ENCODE measurements around the gene COL6A1. TPM values are rescaled to one million over a fixed set of nuclear protein-coding genes. Genes with fewer than 3 reads are reported as not detected.
A peak's percentile ranks its signal among the peaks of the same experiment; 100 is the strongest.

Gene COL6A1
- total RNA-seq, 1 donor from 2014 or later = 65.5 TPM

DNA sequence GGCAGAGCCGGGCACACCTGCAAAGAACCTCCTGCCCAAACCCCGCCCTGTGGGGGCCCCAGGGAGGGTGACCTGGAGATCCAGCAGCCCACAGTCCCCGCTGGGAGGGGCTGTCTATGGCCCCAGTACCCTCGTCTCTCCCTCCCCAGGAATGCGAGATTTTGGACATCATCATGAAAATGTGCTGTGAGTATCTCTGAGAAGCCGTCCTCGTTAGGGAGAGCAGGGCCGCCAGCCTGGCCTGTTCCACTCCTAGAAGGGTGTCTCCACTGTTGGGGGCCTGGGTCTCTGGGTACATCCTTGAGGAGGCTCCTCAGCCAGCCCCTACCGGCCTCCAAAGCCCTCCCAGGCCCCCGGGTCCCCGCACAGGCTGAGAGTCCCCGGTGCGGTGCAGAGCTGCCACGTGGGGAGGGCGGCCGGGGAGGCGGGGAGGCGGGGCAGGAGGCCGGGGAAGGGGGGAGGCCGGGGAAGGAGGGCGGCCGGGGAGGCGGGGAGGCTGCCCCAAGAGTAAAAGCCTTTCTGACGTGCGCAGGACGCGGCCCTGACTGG, 18.7 kb downstream of the COL6A1 start:
- Mint-ChIP-seq H3K4me3 (ENCODE audit: unreplicated experiment) (no peak overlapping the region), H3K4me1 (ENCODE audit: unreplicated experiment) (no peaks in the 10 kb centered on the region), H3K27ac (ENCODE audit: unreplicated experiment) (no peak overlapping the region), H3K36me3 (ENCODE audit: low read depth, unreplicated experiment) (peaks cover 5% of the 10 kb centered on the region), H3K9me3 (ENCODE audit: unreplicated experiment) (no peaks in the 10 kb centered on the region), H3K27me3 (ENCODE audit: unreplicated experiment) (peaks cover 1% of the 10 kb centered on the region)
- peak; percentile 2 for DNase-seq (ENCODE audit: low spot score)
- TF ChIP-seq CTCF (IDR thresholded peaks at IDR 0.05; ENCODE audit: unreplicated experiment) = no peak

DNA sequence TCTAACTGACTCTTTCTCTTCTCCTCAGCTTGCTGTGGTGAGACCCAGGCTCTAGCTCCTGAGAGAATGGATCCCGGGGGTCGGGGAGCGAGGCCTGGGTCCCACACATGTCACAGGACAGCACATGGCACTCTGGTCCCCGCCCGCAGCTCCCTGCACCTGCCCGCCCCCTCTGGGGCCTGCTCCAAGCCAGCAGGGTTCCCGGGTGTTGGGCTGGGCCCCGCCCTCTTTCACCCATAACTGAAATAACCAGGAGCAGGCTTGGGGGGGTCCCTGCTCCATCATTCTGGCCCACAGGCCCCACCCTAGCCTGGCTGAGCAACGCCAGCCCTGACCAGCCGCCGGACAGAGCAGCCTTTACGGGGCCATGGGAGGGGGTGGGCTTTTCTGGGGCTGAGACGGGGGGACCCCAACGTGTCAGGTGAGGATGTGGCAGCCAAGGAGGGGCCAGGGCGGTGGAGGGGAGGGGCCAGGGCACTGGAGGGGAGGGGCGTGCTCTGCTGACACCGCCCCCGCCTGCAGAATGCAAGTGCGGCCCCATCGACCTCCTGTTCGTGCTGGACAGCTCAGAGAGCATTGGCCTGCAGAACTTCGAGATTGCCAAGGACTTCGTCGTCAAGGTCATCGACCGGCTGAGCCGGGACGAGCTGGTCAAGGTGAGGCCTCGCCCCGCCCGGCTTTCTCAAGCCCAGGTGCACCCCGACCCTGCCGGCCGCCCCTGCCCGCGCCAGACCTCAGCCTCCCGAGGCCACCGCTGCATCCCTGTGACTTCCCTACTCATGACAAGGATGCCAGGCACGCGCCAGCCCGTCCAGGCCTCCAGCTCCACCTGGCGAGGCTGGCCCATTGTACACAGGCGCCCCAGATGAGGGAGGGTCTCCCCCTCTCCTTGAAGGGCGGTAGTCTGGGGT, 19.4 kb downstream of the COL6A1 start:
- Mint-ChIP-seq H3K4me1 (ENCODE audit: unreplicated experiment) (no peaks in the 10 kb centered on the region), H3K27ac (ENCODE audit: unreplicated experiment) (no peak overlapping the region), H3K9me3 (ENCODE audit: unreplicated experiment) (no peaks in the 10 kb centered on the region)

DNA sequence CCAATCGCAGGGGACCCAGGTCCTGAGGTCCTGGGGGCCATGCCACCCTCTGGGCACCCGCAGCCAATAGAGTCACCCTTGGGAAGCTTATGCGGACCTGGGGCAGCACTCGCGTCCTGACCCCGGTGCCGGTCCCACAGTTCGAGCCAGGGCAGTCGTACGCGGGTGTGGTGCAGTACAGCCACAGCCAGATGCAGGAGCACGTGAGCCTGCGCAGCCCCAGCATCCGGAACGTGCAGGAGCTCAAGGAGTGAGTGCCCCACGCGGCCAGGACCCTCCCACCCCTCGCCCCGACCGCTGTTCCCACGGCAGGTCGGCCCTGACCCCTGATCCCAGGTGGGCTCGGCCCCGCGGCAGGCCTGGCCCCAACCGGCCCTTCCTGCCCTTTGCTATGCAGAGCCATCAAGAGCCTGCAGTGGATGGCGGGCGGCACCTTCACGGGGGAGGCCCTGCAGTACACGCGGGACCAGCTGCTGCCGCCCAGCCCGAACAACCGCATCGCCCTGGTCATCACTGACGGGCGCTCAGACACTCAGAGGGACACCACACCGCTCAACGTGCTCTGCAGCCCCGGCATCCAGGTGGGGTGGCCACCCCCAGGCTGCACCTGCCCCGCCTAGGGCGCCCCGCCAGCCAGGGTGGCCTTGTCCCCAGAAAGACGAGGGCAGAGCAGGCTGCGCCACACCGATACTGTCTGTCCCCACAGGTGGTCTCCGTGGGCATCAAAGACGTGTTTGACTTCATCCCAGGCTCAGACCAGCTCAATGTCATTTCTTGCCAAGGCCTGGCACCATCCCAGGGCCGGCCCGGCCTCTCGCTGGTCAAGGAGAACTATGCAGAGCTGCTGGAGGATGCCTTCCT, 20.5 kb downstream of the COL6A1 start:
- peaks cover 1% of the 10 kb centered on the region for H3K27me3 Mint-ChIP-seq (ENCODE audit: unreplicated experiment)
- no peak for DNase-seq (ENCODE audit: low spot score)
- H3K4me3 Mint-ChIP-seq (ENCODE audit: unreplicated experiment) = no peak overlapping the region
- no peak for TF ChIP-seq CTCF (IDR thresholded peaks at IDR 0.05; ENCODE audit: unreplicated experiment)
- H3K4me1 Mint-ChIP-seq (ENCODE audit: unreplicated experiment) = no peaks in the 10 kb centered on the region
- no peak overlapping the region for H3K27ac Mint-ChIP-seq (ENCODE audit: unreplicated experiment)
- H3K36me3 Mint-ChIP-seq (ENCODE audit: low read depth, unreplicated experiment) = peaks cover 5% of the 10 kb centered on the region
- H3K9me3 Mint-ChIP-seq (ENCODE audit: unreplicated experiment) = no peaks in the 10 kb centered on the region

More for the DNA sequence above, 19.4 kb downstream of the COL6A1 start:
- H3K4me3 Mint-ChIP-seq (ENCODE audit: unreplicated experiment) = no peak overlapping the region
- no peak for DNase-seq (ENCODE audit: low spot score)
- TF ChIP-seq CTCF (IDR thresholded peaks at IDR 0.05; ENCODE audit: unreplicated experiment) = no peak
- H3K36me3 Mint-ChIP-seq (ENCODE audit: low read depth, unreplicated experiment) = peaks cover 5% of the 10 kb centered on the region
- peaks cover 1% of the 10 kb centered on the region for H3K27me3 Mint-ChIP-seq (ENCODE audit: unreplicated experiment)

DNA sequence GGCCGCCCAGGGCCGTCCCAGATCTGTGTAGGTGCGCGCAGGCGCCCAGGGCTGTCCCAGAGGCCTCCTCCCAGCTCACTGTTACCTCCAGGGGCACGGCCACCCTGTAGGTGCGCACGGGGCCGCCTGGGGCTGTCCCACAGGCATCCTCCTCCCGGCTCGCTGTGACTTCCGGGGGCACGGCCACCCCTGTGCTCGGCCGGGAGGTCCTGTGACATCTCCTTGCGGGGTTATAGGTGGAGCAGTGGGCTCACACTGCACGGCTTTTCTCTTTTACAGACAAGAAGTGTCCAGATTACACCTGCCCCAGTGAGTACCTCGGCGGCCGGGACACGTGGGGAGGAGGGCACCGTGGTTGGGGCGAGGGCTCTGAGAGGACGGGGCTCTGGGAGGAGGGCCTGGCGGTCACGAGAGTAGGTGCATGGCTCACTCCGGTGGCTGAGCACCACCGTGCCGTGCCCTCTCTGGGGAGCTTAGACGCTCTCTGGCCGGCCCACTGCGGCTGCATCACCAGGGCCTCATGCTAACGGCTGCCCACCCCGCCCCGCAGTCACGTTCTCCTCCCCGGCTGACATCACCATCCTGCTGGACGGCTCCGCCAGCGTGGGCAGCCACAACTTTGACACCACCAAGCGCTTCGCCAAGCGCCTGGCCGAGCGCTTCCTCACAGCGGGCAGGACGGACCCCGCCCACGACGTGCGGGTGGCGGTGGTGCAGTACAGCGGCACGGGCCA, 21.4 kb downstream of the COL6A1 start:
- TF ChIP-seq CTCF (IDR thresholded peaks at IDR 0.05; ENCODE audit: unreplicated experiment) = no peak
- H3K9me3 Mint-ChIP-seq (ENCODE audit: unreplicated experiment) = no peaks in the 10 kb centered on the region
- peaks cover 1% of the 10 kb centered on the region for H3K27me3 Mint-ChIP-seq (ENCODE audit: unreplicated experiment)
- H3K36me3 Mint-ChIP-seq (ENCODE audit: low read depth, unreplicated experiment) = peaks cover 5% of the 10 kb centered on the region
- no peak for DNase-seq (ENCODE audit: low spot score)
- no peak overlapping the region for H3K27ac Mint-ChIP-seq (ENCODE audit: unreplicated experiment)
- no peaks in the 10 kb centered on the region for H3K4me1 Mint-ChIP-seq (ENCODE audit: unreplicated experiment)
- no peak overlapping the region for H3K4me3 Mint-ChIP-seq (ENCODE audit: unreplicated experiment)

Measured in endothelial cell (in vitro differentiated cells).